HCT116 (cell line): Measurements from ENCODE around the gene RPGRIP1. TPM values are rescaled to one million over a fixed set of nuclear protein-coding genes. Genes with fewer than 3 reads are reported as not detected.

Source experiments
- ATAC-seq: fragments of 200-7000 bp; cut with Tn5 transposase; 2 replicates; pipeline ENCODE4 v1.9.1; 2020; ENCODE audit warnings: mild to moderate bottlenecking, moderate library complexity
- BruUV-seq: library from RNA; stranded (reverse); fragments of 400-500 nt; replicated peaks from 2 replicates; lab custom pipeline; 2021; lab: Mats Ljungman, UMichigan
- CTCF ChIA-PET: fragments of 300-600 bp; sonication (Branson Sonifier 250); formaldehyde crosslinking; loops from one replicate; lab custom pipeline; 2021; ENCODE audit warnings: antibody characterized with exemption; lab: Charles Lee
- POLR2A ChIA-PET: fragments of 300-600, 350-600 bp; sonication (Branson Sonifier 250); formaldehyde crosslinking; loops from one replicate; lab custom pipeline; 2021; ENCODE audit warnings: antibody characterized with exemption; lab: Charles Lee
- RAD21 ChIA-PET, 2 experiments: fragments of 300-600 bp; sonication (Branson Sonifier 250); formaldehyde crosslinking; loops; one replicate each; lab custom pipeline; 2023; ENCODE audit warnings: low total read pairs in 2 of 2; ENCODE audit not compliant: uncharacterized antibody in 2 of 2, unreplicated experiment in 2 of 2, low non-redundant PET in 1 of 2; lab: Charles Lee
- DNase-seq: peaks from one replicate; pipeline ENCODE4 v3.0.0-alpha.2; 2010; ENCODE audit warnings: low read depth, low spot score
- H2AFZ ChIP-seq: fragments of 200-600 bp; shearing (Covaris generic), sonication (generic); 2 replicates; pipeline ENCODE4 v1.6.1; 2017; ENCODE audit warnings: low read depth, mixed run types, mixed read lengths, antibody characterized with exemption, low read length; ENCODE audit not compliant: poor library complexity, severe bottlenecking
- H3K27ac ChIP-seq: 2 replicates; pipeline ENCODE4 v1.5.1; 2012; ENCODE audit warnings: low read depth, low read length
- H3K27me3 ChIP-seq: fragments of 200-600 bp; sonication (generic); 2 replicates; pipeline ENCODE4 v1.6.1; 2016; ENCODE audit warnings: mixed run types, low read length, mixed read lengths; ENCODE audit not compliant: insufficient read depth
- H3K36me3 ChIP-seq, 2 experiments: fragments of 200-500 bp in 1 of 2; fragments of 200-600 bp in 1 of 2; sonication (Bioruptor generic) in 1 of 2; sonication (generic) in 1 of 2; 2 replicates each; pipeline versions ENCODE4 v1.5.1 to v1.6.1; 2014 to 2016; ENCODE audit warnings: low read length in 2 of 2, inconsistent platforms in 1 of 2, mixed read lengths in 1 of 2, mixed run types in 1 of 2; ENCODE audit not compliant: insufficient read depth in 2 of 2, control insufficient read depth in 1 of 2
- H3K4me1 ChIP-seq, 2 experiments: fragments of 200-600 bp in 1 of 2; sonication (generic) in 1 of 2; 2 replicates each; pipeline versions ENCODE4 v1.5.1 to v1.6.1; 2012 to 2017; ENCODE audit warnings: low read length in 2 of 2, inconsistent platforms in 1 of 2, mild to moderate bottlenecking in 1 of 2, mixed read lengths in 1 of 2, mixed run types in 1 of 2, moderate library complexity in 1 of 2; ENCODE audit not compliant: insufficient read depth in 2 of 2, control insufficient read depth in 1 of 2
- H3K4me2 ChIP-seq: fragments of 200-600 bp; sonication (generic); 2 replicates; pipeline ENCODE4 v1.6.1; 2017; ENCODE audit warnings: mixed run types, low read length, mixed read lengths
- H3K4me3 ChIP-seq, 2 experiments: fragments of 200-600 bp in 1 of 2; sonication (generic) in 1 of 2; replicated peaks in 1 of 2; 2 replicates each; pipeline ENCODE4 v1.5.1; 2011 to 2016; ENCODE audit warnings: low read length in 2 of 2, control low read depth in 1 of 2, low read depth in 1 of 2, mild to moderate bottlenecking in 1 of 2, mixed read lengths in 1 of 2, mixed run types in 1 of 2
- H3K79me2 ChIP-seq: fragments of 200-600 bp; sonication (generic); 2 replicates; pipeline ENCODE4 v1.6.1; 2017; ENCODE audit warnings: mild to moderate bottlenecking, mixed run types, low read length, moderate library complexity, mixed read lengths; ENCODE audit not compliant: insufficient read depth
- H3K9ac ChIP-seq: fragments of 200-600 bp; sonication (generic); 2 replicates; pipeline ENCODE4 v1.6.1; 2016; ENCODE audit warnings: low read length, mixed read lengths
- H3K9me2 ChIP-seq: fragments of 200-600 bp; sonication (generic), shearing (Covaris generic); 2 replicates; pipeline ENCODE4 v1.6.1; 2017; ENCODE audit warnings: mixed run types, mild to moderate bottlenecking, moderate library complexity; ENCODE audit not compliant: insufficient read depth
- H3K9me3 ChIP-seq, 2 experiments: fragments of 200-500 bp in 1 of 2; fragments of 200-600 bp in 1 of 2; sonication (Bioruptor generic) in 1 of 2; sonication (generic) in 1 of 2; 2 replicates each; pipeline ENCODE4 v1.6.1; 2014 to 2017; ENCODE audit warnings: low read length in 2 of 2, mixed read lengths in 2 of 2, inconsistent platforms in 1 of 2, low read depth in 1 of 2, mild to moderate bottlenecking in 1 of 2, mixed run types in 1 of 2, moderate library complexity in 1 of 2; ENCODE audit not compliant: control insufficient read depth in 1 of 2, insufficient read depth in 1 of 2
- H4K20me1 ChIP-seq: fragments of 200-600 bp; sonication (generic), shearing (Covaris generic); 2 replicates; pipeline ENCODE4 v1.6.1; 2017; ENCODE audit warnings: mixed run types, mild to moderate bottlenecking, moderate library complexity; ENCODE audit not compliant: insufficient read depth
- CBX3 ChIP-seq: IDR thresholded peaks from 2 replicates; pipeline ENCODE4 v1.6.1; 2012; ENCODE audit warnings: low read depth
- CEBPB ChIP-seq: IDR thresholded peaks from 2 replicates; pipeline ENCODE4 v1.6.1; 2012; ENCODE audit warnings: low read depth
- EGR1 ChIP-seq: IDR thresholded peaks from 2 replicates; pipeline ENCODE4 v1.6.1; 2012; ENCODE audit warnings: low read depth
- ELF1 ChIP-seq: IDR thresholded peaks from 2 replicates; pipeline ENCODE4 v1.6.1; 2012; ENCODE audit warnings: low read depth, borderline replicate concordance
- EZH2 ChIP-seq: fragments of 200-600 bp; sonication (generic); IDR thresholded peaks from 2 replicates; pipeline ENCODE4 v1.6.1; 2017; ENCODE audit warnings: antibody characterized with exemption, mixed run types
- EZH2phosphoT487 ChIP-seq: fragments of 200-600 bp; IDR thresholded peaks from 2 replicates; pipeline ENCODE4 v1.6.1; 2018; ENCODE audit warnings: antibody characterized with exemption, borderline replicate concordance
- FOSL1 ChIP-seq: IDR thresholded peaks from 2 replicates; pipeline ENCODE4 v1.6.1; 2012; ENCODE audit warnings: low read depth
- JUND ChIP-seq: IDR thresholded peaks from 2 replicates; pipeline ENCODE4 v1.6.1; 2012
- POLR2AphosphoS5 ChIP-seq: IDR thresholded peaks from 2 replicates; pipeline ENCODE4 v1.6.1; 2011; ENCODE audit warnings: mild to moderate bottlenecking, low read depth, low read length, moderate library complexity
- SIN3A ChIP-seq: IDR thresholded peaks from 2 replicates; pipeline ENCODE4 v1.6.1; 2012; ENCODE audit warnings: low read depth
- SP1 ChIP-seq: IDR thresholded peaks from 2 replicates; pipeline ENCODE4 v1.6.1; 2012; ENCODE audit warnings: low read depth
- SRF ChIP-seq: IDR thresholded peaks from 2 replicates; pipeline ENCODE4 v1.6.1; 2012; ENCODE audit warnings: low read depth
- TCF7L2 ChIP-seq: IDR thresholded peaks from 2 replicates; pipeline ENCODE4 v1.7.0; 2011; ENCODE audit warnings: borderline replicate concordance, inconsistent platforms; ENCODE audit not compliant: insufficient read depth, insufficient read length; ENCODE audit errors: extremely low read depth
- YY1 ChIP-seq: IDR thresholded peaks from 2 replicates; pipeline ENCODE4 v1.6.1; 2011; ENCODE audit warnings: low read length, low read depth, moderate library complexity, mild to moderate bottlenecking; ENCODE audit not compliant: insufficient replicate concordance; ENCODE audit errors: extremely low read depth
- ZFX ChIP-seq: fragments of 450-650 bp; IDR thresholded peaks from 2 replicates; pipeline ENCODE4 v1.6.1; 2017
- ZNF274 ChIP-seq: fragments of 200-500 bp; sonication (Bioruptor generic); IDR thresholded peaks from 2 replicates; pipeline ENCODE4 v1.6.1; 2014; ENCODE audit warnings: mild to moderate bottlenecking, low read depth, low read length, inconsistent platforms
- intact Hi-C: fragments of 100-400 bp; cut with micrococcal nuclease; formaldehyde crosslinking; loops from 2 replicates; pipeline ENCODE4 v1.10.0; 2022
- total RNA-seq: library from RNA; stranded (reverse); gene quantifications from one replicate; pipeline ENCODE4 v1.2.1, GENCODE V29; 2021; ENCODE audit not compliant: unreplicated experiment
- TF ChIP-seq, protein P1 (sequence below): IDR thresholded peaks from 2 replicates; pipeline ENCODE4 v1.6.1; 2012; ENCODE audit warnings: low read depth
- TF ChIP-seq, protein P2 (sequence below): IDR thresholded peaks from 2 replicates; pipeline ENCODE4 v1.6.1; 2012
- TF ChIP-seq, protein P3 (sequence below): IDR thresholded peaks from 2 replicates; pipeline ENCODE4 v1.6.1; 2012

The RPGRIP1 gene
- total RNA-seq, 1 experiment from 2014 or later, result not detected

DNA sequence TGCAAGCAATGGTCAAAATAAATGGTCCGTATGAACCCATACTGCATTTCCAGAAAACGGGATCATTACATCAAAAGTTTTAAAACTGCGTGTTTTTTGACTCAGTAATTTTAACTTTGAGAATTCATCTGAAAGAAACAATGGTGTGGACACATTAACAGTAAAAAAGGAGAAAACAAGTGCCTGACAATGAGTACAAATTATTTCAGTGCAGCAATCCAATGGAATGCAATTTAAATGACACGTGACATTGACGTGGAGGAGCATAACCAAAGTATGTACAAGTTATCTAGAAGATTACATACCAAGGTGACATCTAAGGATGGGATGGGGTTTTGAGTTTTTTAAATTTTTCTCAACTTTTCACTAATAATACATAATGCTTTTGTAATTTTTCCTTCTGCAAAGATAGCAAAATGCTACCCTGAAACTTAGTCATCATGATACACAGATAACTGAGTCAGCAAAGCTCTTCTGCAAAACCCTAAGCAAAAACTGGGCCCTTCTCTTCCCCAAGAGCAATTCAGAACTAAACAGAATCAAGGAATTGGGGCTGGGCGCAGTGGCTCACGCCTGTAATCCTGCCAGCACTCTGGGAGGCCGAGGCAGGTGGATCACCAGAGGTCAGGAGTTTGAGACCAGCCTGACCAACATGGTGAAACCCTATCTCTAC, 31.0 kb upstream of the RPGRIP1 start (continued):
- TF ChIP-seq, protein P1, sequence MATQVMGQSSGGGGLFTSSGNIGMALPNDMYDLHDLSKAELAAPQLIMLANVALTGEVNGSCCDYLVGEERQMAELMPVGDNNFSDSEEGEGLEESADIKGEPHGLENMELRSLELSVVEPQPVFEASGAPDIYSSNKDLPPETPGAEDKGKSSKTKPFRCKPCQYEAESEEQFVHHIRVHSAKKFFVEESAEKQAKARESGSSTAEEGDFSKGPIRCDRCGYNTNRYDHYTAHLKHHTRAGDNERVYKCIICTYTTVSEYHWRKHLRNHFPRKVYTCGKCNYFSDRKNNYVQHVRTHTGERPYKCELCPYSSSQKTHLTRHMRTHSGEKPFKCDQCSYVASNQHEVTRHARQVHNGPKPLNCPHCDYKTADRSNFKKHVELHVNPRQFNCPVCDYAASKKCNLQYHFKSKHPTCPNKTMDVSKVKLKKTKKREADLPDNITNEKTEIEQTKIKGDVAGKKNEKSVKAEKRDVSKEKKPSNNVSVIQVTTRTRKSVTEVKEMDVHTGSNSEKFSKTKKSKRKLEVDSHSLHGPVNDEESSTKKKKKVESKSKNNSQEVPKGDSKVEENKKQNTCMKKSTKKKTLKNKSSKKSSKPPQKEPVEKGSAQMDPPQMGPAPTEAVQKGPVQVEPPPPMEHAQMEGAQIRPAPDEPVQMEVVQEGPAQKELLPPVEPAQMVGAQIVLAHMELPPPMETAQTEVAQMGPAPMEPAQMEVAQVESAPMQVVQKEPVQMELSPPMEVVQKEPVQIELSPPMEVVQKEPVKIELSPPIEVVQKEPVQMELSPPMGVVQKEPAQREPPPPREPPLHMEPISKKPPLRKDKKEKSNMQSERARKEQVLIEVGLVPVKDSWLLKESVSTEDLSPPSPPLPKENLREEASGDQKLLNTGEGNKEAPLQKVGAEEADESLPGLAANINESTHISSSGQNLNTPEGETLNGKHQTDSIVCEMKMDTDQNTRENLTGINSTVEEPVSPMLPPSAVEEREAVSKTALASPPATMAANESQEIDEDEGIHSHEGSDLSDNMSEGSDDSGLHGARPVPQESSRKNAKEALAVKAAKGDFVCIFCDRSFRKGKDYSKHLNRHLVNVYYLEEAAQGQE, result no peak
- TF ChIP-seq TCF7L2, result no peak
- no peak for TF ChIP-seq YY1
- no peak for TF ChIP-seq FOSL1
- TF ChIP-seq CEBPB, result no peak
- no peak for TF ChIP-seq POLR2AphosphoS5

DNA sequence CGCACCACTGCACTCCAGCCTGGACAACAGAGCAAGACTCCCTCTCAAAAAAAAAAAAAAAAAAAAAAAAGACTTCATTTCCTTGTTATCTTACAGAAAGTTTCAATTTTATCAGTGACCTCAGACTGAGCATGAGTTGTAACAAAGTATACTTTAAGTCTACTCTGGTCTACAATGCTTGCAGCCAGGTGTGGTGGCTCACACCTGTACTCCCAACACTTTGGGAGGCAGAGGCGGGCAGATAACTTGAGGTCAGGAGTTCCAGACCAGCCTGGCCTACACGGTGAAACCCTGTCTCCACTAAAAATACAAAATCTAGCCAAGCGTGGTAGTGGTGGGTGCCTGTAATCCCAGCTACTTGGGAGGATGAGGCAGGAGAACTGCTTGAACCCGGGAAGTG, 28.7 kb upstream of the RPGRIP1 start:
- Histone ChIP-seq H3K9ac (no peak overlapping the region), H3K4me1 (0 out of 4 replicates have a peak, but pooled peaks cover 0 to 3% of the 10 kb centered on the region in 2 experiments), H3K9me3 (no peaks in the 10 kb centered on the region), H2AFZ (no peak overlapping the region), H3K36me3 (peaks cover 55 to 73% of the 10 kb centered on the region in 2 experiments), H3K4me2 (no peak overlapping the region), H3K4me3 (no peak overlapping the region), H3K79me2 (peaks cover 100% of the 10 kb centered on the region), H3K27me3 (no peaks in the 10 kb centered on the region), H4K20me1 (peaks cover 87% of the 10 kb centered on the region), H3K27ac (no peak overlapping the region), H3K9me2 (no peaks in the 10 kb centered on the region)
- ChIA-PET POLR2A (no interaction called here), RAD21 (no interaction called here), CTCF (no interaction called here)
- no TSS peak for BruUV-seq
- no peak for ATAC-seq
- intact Hi-C loops, result no loop called here
- no peak for DNase-seq
- no peak for TF ChIP-seq EZH2phosphoT487
- no peak for TF ChIP-seq SIN3A
- TF ChIP-seq ZNF274, result no peak
- no peak for TF ChIP-seq CBX3
- TF ChIP-seq SRF, result no peak
- no peak for TF ChIP-seq POLR2AphosphoS5
- no peak for TF ChIP-seq CEBPB
- no peak for TF ChIP-seq FOSL1
- no peak for TF ChIP-seq JUND
- TF ChIP-seq, protein P2, sequence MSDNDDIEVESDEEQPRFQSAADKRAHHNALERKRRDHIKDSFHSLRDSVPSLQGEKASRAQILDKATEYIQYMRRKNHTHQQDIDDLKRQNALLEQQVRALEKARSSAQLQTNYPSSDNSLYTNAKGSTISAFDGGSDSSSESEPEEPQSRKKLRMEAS, result no peak
- no peak for TF ChIP-seq EGR1
- TF ChIP-seq SP1, result no peak
- no peak for TF ChIP-seq EZH2
- no peak for TF ChIP-seq ELF1
- TF ChIP-seq TCF7L2, result no peak
- no peak for TF ChIP-seq ZFX
- TF ChIP-seq, protein P3, sequence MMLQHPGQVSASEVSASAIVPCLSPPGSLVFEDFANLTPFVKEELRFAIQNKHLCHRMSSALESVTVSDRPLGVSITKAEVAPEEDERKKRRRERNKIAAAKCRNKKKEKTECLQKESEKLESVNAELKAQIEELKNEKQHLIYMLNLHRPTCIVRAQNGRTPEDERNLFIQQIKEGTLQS, result no peak
- TF ChIP-seq, protein P1, result no peak
